HepG2 (cell line): ENCODE data around the gene TUBGCP4. TPM values are rescaled to one million over a fixed set of nuclear protein-coding genes. Genes with fewer than 3 reads are reported as not detected.

Experiments used
- GATA4 ChIP-seq: sonication (generic); IDR thresholded peaks from 2 replicates; pipeline ENCODE4 v1.6.1; 2016; ENCODE audit warnings: antibody characterized with exemption, low read depth, borderline replicate concordance
- HES4 ChIP-seq: sonication (generic); formaldehyde crosslinking; IDR thresholded peaks from 2 replicates; pipeline ENCODE4 v1.9.0; 2021; ENCODE audit warnings: mild to moderate bottlenecking, missing genetic modification reagents, borderline replicate concordance
- HNRNPLL ChIP-seq: fragments of 200-400 bp; formaldehyde crosslinking; IDR thresholded peaks from 2 replicates; pipeline ENCODE4 v1.6.1; 2017; ENCODE audit warnings: mild to moderate bottlenecking, low read depth, low read length; ENCODE audit not compliant: poor library complexity, severe bottlenecking
- RAD21 ChIP-seq: fragments of 450-650 bp; formaldehyde crosslinking; IDR thresholded peaks from 2 replicates; pipeline ENCODE4 v1.5.0; 2020; ENCODE audit warnings: mild to moderate bottlenecking
- TFDP2 ChIP-seq: sonication (generic); formaldehyde crosslinking; IDR thresholded peaks from 2 replicates; pipeline ENCODE4 v1.4.0; 2020; ENCODE audit warnings: missing genetic modification reagents
- ZHX2 ChIP-seq, 2 experiments: sonication (generic) in 1 of 2; formaldehyde crosslinking in 1 of 2; IDR thresholded peaks; 2 replicates each; pipeline versions ENCODE4 v1.6.1 to v1.9.0; 2014 to 2022; ENCODE audit warnings: antibody characterized with exemption in 1 of 2, borderline replicate concordance in 1 of 2, inconsistent platforms in 1 of 2, low read depth in 1 of 2, missing genetic modification reagents in 1 of 2
- ZNF142 ChIP-seq: sonication (generic); formaldehyde crosslinking; IDR thresholded peaks from 2 replicates; pipeline ENCODE4 v1.4.0; 2020; ENCODE audit warnings: missing genetic modification reagents
- ZNF333 ChIP-seq: sonication (generic); formaldehyde crosslinking; IDR thresholded peaks from 2 replicates; pipeline ENCODE4 v1.4.0; 2020; ENCODE audit warnings: mild to moderate bottlenecking, missing genetic modification reagents, borderline replicate concordance
- ZNF33B ChIP-seq: sonication (generic); formaldehyde crosslinking; IDR thresholded peaks from 2 replicates; pipeline ENCODE4 v1.5.1; 2020; ENCODE audit warnings: mild to moderate bottlenecking, missing genetic modification reagents
- ZNF34 ChIP-seq: sonication (generic); formaldehyde crosslinking; IDR thresholded peaks from 2 replicates; pipeline ENCODE4 v1.4.0; 2020; ENCODE audit warnings: mild to moderate bottlenecking, missing genetic modification reagents, borderline replicate concordance
- ZNF598 ChIP-seq: sonication (generic); formaldehyde crosslinking; IDR thresholded peaks from 2 replicates; pipeline ENCODE4 v1.5.1; 2020; ENCODE audit warnings: mild to moderate bottlenecking, missing genetic modification reagents, borderline replicate concordance
- ZNF614 ChIP-seq: IDR thresholded peaks from 2 replicates; pipeline ENCODE4 v1.6.1; 2018; ENCODE audit warnings: missing biosample characterization, missing genetic modification reagents, inconsistent platforms, borderline replicate concordance
- ZUFSP ChIP-seq: sonication (generic); formaldehyde crosslinking; IDR thresholded peaks from 2 replicates; pipeline ENCODE4 v1.9.0; 2021; ENCODE audit warnings: missing genetic modification reagents, mild to moderate bottlenecking, borderline replicate concordance
- polyA plus RNA-seq, 8 experiments: library from polyadenylated mRNA; depleted of rRNA in 3 of 8; stranded (reverse) in 7 of 8; unstranded in 1 of 8; fragments of >200 nt; fragmentation: Illumina TruSeq in 4 of 8; extraction: Trizol in 4 of 8; gene quantifications; 2 replicates each; pipeline versions ENCODE4 v1.2.1 to v1.2.3, GENCODE V29; 2011 to 2016; ENCODE audit warnings: low read depth in 4 of 8, missing spikeins in 1 of 8, mixed read lengths in 1 of 8; ENCODE audit not compliant: insufficient read depth in 1 of 8
- total RNA-seq, 5 experiments: library from RNA; depleted of rRNA; stranded (reverse); fragments of >200 nt; fragmentation: Illumina TruSeq; extraction: Trizol; gene quantifications; 2 replicates each; pipeline ENCODE4 v1.2.3, GENCODE V29; 2016; ENCODE audit warnings: low read depth in 1 of 5

The TUBGCP4 gene
- total and polyA plus RNA-seq, 2 of the 13 experiments (the other 11 are each of a cell fraction or from before 2014, with no cell fraction given): 15.0 to 20.5 TPM

- TF ChIP-seq TFDP2 (CRISPR knock-in tag) (peak; percentile 8; the same call in 1 of the 2 replicates), ZNF33B (CRISPR knock-in tag) (no peak), ZNF34 (CRISPR knock-in tag) (no peak), HES4 (CRISPR knock-in tag) (peak; percentile 24; the same call in 1 of the 2 replicates), HNRNPLL (peak; percentile 6), GATA4 (no peak), ZHX2 (IDR thresholded peaks at IDR 0.05; ENCODE audit: low read depth) (no peak), ZHX2 (CRISPR knock-in tag; IDR thresholded peaks at IDR 0.05; ENCODE audit: borderline replicate concordance) (0 out of 2 replicates have a peak, but pooled peaks have one; percentile 21), ZNF614 (no peak), ZNF333 (CRISPR knock-in tag) (no peak), RAD21 (CRISPR knock-in tag) (no peak), ZNF598 (CRISPR knock-in tag) (no peak), ZUFSP (CRISPR knock-in tag) (no peak), ZNF142 (CRISPR knock-in tag) (no peak)
Measured at GRCh38 chr15:43370310-43370974, 459 bp upstream of the TUBGCP4 start (continued).
